Activated T-helper 1 cell treated with anti-CD3 and anti-CD28 coated beads, Interleukin-12 subunit alpha, Interleukin-12 subunit beta, Interleukin-2, Interleukin-4 antibody, amounts not matched to agents 30 ng/mL and 10 ng/mL and 1 ng/mL, durations not matched to agents 14 hours and 24 hours and 36 hours (primary cell): ENCODE measurements around the gene CDHR1. TPM values are rescaled to one million over a fixed set of nuclear protein-coding genes. Genes with fewer than 3 reads are reported as not detected.

Source experiments
- DNase-seq: peaks from one replicate; pipeline ENCODE4 v3.0.0; 2021; ENCODE audit warnings: low spot score
- H3K27ac Mint-ChIP-seq: one replicate; pipeline ENCODE4 v1.8.0; 2021; ENCODE audit warnings: mild to moderate bottlenecking, mixed read lengths
- H3K27me3 Mint-ChIP-seq: one replicate; pipeline ENCODE4 v1.8.0; 2022; ENCODE audit warnings: mild to moderate bottlenecking, moderate library complexity, mixed read lengths; ENCODE audit not compliant: insufficient read depth
- H3K36me3 Mint-ChIP-seq: one replicate; pipeline ENCODE4 v1.8.0; 2021; ENCODE audit warnings: low read depth, mixed read lengths
- H3K4me1 Mint-ChIP-seq: one replicate; pipeline ENCODE4 v1.8.0; 2021; ENCODE audit warnings: low read depth, mixed read lengths
- H3K4me3 Mint-ChIP-seq: one replicate; pipeline ENCODE4 v1.8.0; 2021; ENCODE audit warnings: mild to moderate bottlenecking, moderate library complexity, mixed read lengths
- H3K9me3 Mint-ChIP-seq: one replicate; pipeline ENCODE4 v1.8.0; 2021; ENCODE audit warnings: mixed read lengths
- intact Hi-C: fragments of 100-400 bp; cut with micrococcal nuclease; formaldehyde crosslinking; loops from one replicate; pipeline ENCODE4 v1.15.1; 2024
- total RNA-seq: library from RNA; stranded (reverse); gene quantifications from 2 replicates; pipeline ENCODE4 v1.2.3, GENCODE V29; 2022

CDHR1 gene
- total RNA-seq, 1 donor from 2014 or later = 0.47 TPM

DNA sequence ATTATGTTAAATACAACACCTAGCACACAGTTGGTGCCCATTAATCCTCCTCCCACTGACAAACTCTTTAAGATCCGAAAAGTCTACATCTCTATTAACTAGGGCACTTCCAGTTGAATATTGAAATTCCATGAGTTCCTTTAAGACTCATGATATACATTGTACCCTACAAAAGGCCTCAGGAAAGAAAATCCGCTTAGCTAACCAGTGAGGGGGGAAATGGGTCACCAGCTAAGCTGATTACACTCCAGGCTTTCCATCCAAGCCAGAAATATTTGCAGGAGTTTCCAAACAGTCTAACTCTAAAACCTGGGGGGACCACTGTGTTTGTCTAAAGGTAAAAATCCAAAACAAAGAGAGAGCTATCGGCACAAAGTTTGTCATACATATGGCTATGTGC lies 32.3 kb downstream of the CDHR1 start:
- no peak overlapping the region for H3K4me3 Mint-ChIP-seq

DNA sequence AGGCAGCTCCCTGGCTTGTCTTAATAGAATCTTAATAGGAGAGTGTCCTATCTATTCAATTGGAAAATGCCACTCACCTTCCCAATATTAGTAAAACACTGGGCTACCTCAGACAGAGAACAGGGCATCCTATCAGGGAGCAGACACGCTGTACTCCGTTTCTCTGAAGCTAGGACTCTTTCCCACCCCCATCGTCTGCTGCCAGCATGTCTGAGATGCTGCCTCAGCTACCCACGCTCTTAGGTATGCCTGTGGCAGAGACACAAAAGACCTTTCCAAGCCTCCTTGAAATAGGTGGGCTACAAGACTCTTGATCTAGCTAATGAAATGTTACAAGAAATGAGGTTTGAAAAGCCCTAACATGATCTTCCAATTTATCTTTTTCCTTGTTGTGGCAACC lies 33.5 kb downstream of the CDHR1 start:
- peaks cover 1% of the 10 kb centered on the region for H3K27me3 Mint-ChIP-seq
- intact Hi-C loops = no loop called here
- H3K9me3 Mint-ChIP-seq = no peaks in the 10 kb centered on the region
- H3K4me1 Mint-ChIP-seq = no peaks in the 10 kb centered on the region
- DNase-seq = no peak
- no peak overlapping the region for H3K27ac Mint-ChIP-seq
- H3K36me3 Mint-ChIP-seq = no peaks in the 10 kb centered on the region
- H3K4me3 Mint-ChIP-seq = no peak overlapping the region

More for the DNA sequence above, 32.3 kb downstream of the CDHR1 start:
- H3K27me3 Mint-ChIP-seq = peaks cover 1% of the 10 kb centered on the region
- no peaks in the 10 kb centered on the region for H3K36me3 Mint-ChIP-seq
- no peak for DNase-seq
- intact Hi-C loops = no loop called here
- no peak overlapping the region for H3K27ac Mint-ChIP-seq
- H3K4me1 Mint-ChIP-seq = no peaks in the 10 kb centered on the region
- no peaks in the 10 kb centered on the region for H3K9me3 Mint-ChIP-seq

- Mint-ChIP-seq H3K4me1 (no peaks in the 10 kb centered on the region), H3K9me3 (no peaks in the 10 kb centered on the region), H3K36me3 (no peaks in the 10 kb centered on the region), H3K27ac (no peak overlapping the region), H3K27me3 (peaks cover 1% of the 10 kb centered on the region), H3K4me3 (no peak overlapping the region)
- no peak for DNase-seq
- intact Hi-C loops = no loop called here
These were observed 36.0 kb downstream of the CDHR1 start for GRCh38 chr10:84230359-84230758.

DNA sequence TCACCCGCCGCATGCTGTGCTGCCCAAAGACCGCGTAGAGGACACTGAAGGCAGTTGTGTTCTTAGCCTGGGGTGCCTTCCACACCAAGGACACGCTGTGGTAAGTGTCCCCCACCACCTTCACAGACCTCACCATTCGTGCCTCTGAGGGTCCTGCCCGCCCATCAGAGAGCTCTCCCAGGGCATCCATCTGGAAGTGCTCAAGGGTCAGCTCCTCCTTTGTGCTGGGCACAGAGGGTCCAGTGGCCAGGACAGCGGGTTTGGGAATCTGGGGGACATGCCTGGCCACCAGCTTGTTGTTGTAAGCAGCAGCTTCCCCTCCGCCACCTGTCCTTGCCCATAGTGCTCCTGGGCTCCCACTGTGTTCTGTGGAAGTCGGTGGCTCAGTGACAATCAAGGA lies 38.0 kb downstream of the CDHR1 start:
- H3K4me1 Mint-ChIP-seq = no peaks in the 10 kb centered on the region
- H3K27me3 Mint-ChIP-seq = peaks cover 1% of the 10 kb centered on the region
- DNase-seq = no peak
- intact Hi-C loops = no loop called here
- H3K36me3 Mint-ChIP-seq = no peaks in the 10 kb centered on the region
- no peak overlapping the region for H3K27ac Mint-ChIP-seq
- no peak overlapping the region for H3K4me3 Mint-ChIP-seq
- H3K9me3 Mint-ChIP-seq = no peaks in the 10 kb centered on the region

- intact Hi-C loops = no loop called here
- Mint-ChIP-seq H3K36me3 (no peaks in the 10 kb centered on the region), H3K27ac (no peak overlapping the region), H3K4me1 (no peaks in the 10 kb centered on the region), H3K4me3 (no peak overlapping the region), H3K27me3 (peaks cover 3% of the 10 kb centered on the region), H3K9me3 (no peaks in the 10 kb centered on the region)
- DNase-seq = no peak
These were observed 39.6 kb downstream of the CDHR1 start for GRCh38 chr10:84233940-84234339.

DNA sequence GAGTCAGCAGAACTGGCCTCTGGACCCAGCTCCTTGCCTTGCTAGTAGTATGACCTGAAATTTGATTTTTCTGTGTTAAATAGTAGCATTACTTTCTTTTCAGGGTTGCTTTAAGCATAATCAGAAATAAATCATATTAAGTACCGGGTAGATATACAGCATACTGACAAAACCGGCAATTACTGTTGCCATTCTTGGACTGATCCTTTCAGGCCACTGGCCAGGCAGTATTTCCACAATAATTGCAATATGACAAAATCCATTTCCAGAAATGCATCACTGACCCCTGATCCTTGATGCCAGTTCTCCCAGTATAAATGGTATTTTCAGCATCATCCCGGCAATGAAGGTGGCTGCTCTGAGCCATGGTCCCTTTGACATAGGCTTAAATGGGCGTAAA lies 40.1 kb downstream of the CDHR1 start:
- Mint-ChIP-seq H3K4me1 (no peaks in the 10 kb centered on the region), H3K9me3 (no peaks in the 10 kb centered on the region), H3K36me3 (no peaks in the 10 kb centered on the region), H3K27me3 (peaks cover 3% of the 10 kb centered on the region), H3K4me3 (no peak overlapping the region), H3K27ac (no peak overlapping the region)
- DNase-seq = no peak
- intact Hi-C loops = no loop called here

GRCh38 chr10:84235096-84235495 lies 40.8 kb downstream of the CDHR1 start:
- Mint-ChIP-seq H3K36me3 (no peaks in the 10 kb centered on the region), H3K4me1 (no peaks in the 10 kb centered on the region), H3K4me3 (no peak overlapping the region), H3K9me3 (no peaks in the 10 kb centered on the region), H3K27me3 (peaks cover 3% of the 10 kb centered on the region), H3K27ac (no peak overlapping the region)
- intact Hi-C loops = no loop called here
- no peak for DNase-seq

GRCh38 chr10:84236807-84237198 lies 42.5 kb downstream of the CDHR1 start:
- Mint-ChIP-seq H3K4me1 (no peaks in the 10 kb centered on the region), H3K36me3 (no peaks in the 10 kb centered on the region), H3K9me3 (no peaks in the 10 kb centered on the region), H3K27me3 (peaks cover 6% of the 10 kb centered on the region), H3K27ac (no peak overlapping the region), H3K4me3 (no peak overlapping the region)
- DNase-seq = no peak
- intact Hi-C loops = no loop called here

DNA sequence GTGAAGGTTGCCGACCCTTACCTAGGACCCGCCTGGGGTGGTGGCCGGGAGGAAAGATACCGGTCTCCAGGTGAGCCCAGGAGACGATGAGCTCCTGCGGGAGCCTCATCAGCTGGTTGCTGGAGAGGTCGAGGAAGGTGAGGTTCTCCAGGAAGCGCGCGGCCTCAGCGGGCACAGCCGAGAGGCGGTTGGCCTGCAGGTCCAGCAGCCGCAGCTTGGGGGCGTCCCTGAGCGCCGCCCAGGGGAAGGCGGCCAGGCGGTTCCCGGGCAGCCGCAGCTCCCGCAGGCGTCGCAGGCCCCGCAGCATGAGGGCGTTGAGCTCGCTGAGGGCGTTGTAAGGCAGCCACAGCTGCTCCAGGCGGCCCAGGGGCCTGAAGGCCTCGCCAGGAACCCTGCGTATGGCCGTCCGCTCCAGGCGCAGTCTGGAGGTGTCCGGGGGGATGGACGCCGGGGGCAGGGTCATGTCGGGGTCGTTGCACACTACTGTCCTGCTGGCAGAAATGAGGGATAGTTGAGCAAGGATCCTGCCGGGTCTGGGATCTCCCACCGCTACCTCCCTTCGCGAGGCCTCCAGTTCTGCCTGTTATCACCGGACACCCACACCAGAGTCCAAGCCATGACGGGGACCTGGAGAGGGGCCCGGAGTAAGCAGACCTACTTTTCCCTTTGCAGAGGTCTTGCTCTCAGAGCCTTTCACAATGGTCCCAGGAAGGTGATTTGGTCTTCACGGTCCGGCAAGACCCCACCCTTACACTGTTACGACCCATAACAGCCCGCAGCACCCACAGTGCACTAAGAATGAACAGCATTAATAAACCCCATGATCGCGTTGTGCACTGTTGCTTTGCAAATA lies 43.1 kb downstream of the CDHR1 start:
- no peaks in the 10 kb centered on the region for H3K36me3 Mint-ChIP-seq
- H3K27me3 Mint-ChIP-seq = peaks cover 6% of the 10 kb centered on the region
- H3K9me3 Mint-ChIP-seq = no peaks in the 10 kb centered on the region
- no peak for DNase-seq
- no peak overlapping the region for H3K4me3 Mint-ChIP-seq
- H3K27ac Mint-ChIP-seq = no peak overlapping the region
- no peaks in the 10 kb centered on the region for H3K4me1 Mint-ChIP-seq
- intact Hi-C loops = no loop called here

- Mint-ChIP-seq H3K4me3 (no peak overlapping the region), H3K4me1 (no peaks in the 10 kb centered on the region), H3K36me3 (no peaks in the 10 kb centered on the region), H3K27ac (no peak overlapping the region), H3K9me3 (no peaks in the 10 kb centered on the region), H3K27me3 (peaks cover 6% of the 10 kb centered on the region)
- DNase-seq = no peak
- intact Hi-C loops = no loop called here
These were observed 44.6 kb downstream of the CDHR1 start for GRCh38 chr10:84238909-84239308.

GRCh38 chr10:84241185-84241790 lies 47.0 kb downstream of the CDHR1 start, which contains the start of gene LRIT1:
Gene LRIT1 (minus strand): TSS chr10:84241546. CDS start chr10:84241439, 107 bp downstream.
- no peaks in the 10 kb centered on the region for H3K36me3 Mint-ChIP-seq
- no peaks in the 10 kb centered on the region for H3K9me3 Mint-ChIP-seq
- H3K4me1 Mint-ChIP-seq = no peaks in the 10 kb centered on the region
- DNase-seq = no peak
- H3K27me3 Mint-ChIP-seq = peaks cover 6% of the 10 kb centered on the region
- intact Hi-C loops = no loop called here
- H3K4me3 Mint-ChIP-seq = no peak within 1 kb of the TSS
- no peak within 1 kb of the TSS for H3K27ac Mint-ChIP-seq

- H3K27ac Mint-ChIP-seq = no peak overlapping the region
- DNase-seq = no peak
- intact Hi-C loops = no loop called here
These were observed 49.4 kb downstream of the CDHR1 start for GRCh38 chr10:84243759-84244158.

DNA sequence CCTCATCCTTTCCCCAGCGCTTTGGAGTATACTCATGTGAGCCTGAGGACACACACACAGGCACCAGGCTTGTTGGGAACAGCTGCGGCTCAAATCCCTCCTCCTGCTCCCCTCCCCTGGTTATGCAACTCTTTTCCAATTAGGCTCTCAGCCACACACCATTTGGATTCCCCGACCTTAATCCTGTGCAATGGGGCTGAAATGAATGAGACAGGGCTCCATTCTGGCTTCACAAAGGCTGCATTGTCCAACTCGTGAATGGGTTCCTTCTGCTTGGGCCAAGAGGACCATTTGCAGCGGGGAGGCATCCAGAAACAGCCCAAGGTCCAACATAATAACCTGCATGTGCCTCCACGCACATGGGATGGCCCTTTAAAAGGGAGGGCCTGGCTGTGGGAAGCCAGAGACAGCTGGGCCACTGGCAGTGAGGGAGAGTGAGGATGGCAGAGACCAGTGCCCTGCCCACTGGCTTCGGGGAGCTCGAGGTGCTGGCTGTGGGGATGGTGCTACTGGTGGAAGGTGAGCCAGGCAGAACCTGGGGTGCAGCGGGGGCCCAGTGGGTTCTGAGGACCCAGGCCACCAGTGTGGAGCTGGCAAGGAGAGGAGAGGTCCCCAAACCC lies 50.4 kb downstream of the CDHR1 start, which contains the start of gene RGR:
Gene RGR, plus strand, starts transcription at position 403 of the 620 bp plus-strand sequence. Its CDS starts 38 bp downstream, at position 441.
- intact Hi-C loops = no loop called here
- Mint-ChIP-seq H3K27ac (no peak within 1 kb of the TSS), H3K4me1 (no peaks in the 10 kb centered on the region), H3K36me3 (no peaks in the 10 kb centered on the region), H3K27me3 (peaks cover 9% of the 10 kb centered on the region), H3K9me3 (no peaks in the 10 kb centered on the region), H3K4me3 (no peak within 1 kb of the TSS)
- no peak for DNase-seq

More at GRCh38 chr10:84243759-84244158, 49.4 kb downstream of the CDHR1 start:
- Mint-ChIP-seq H3K27me3 (peaks cover 9% of the 10 kb centered on the region), H3K4me1 (no peaks in the 10 kb centered on the region), H3K9me3 (no peaks in the 10 kb centered on the region), H3K36me3 (no peaks in the 10 kb centered on the region), H3K4me3 (no peak overlapping the region)
